Rectal smooth muscle tissue (tissue), 1 donor: ENCODE results near the gene SIGLEC8.
A peak's percentile ranks its signal among the peaks of the same experiment; 100 is the strongest.
"Not testable (repeated sequence)": the region's sequence is repeated elsewhere in the genome, so short reads cannot be mapped to it uniquely, and the experiment has no call there.

ENCODE experiments used
- H3K27ac ChIP-seq: one replicate; pipeline ENCODE4 v1.7.0; 2013; ENCODE audit warnings: low read depth, low read length, inconsistent platforms
- H3K27me3 ChIP-seq: one replicate; pipeline ENCODE4 v1.7.0; 2013; ENCODE audit warnings: low read length; ENCODE audit not compliant: control insufficient read depth, insufficient read depth
- H3K36me3 ChIP-seq: one replicate; pipeline ENCODE4 v1.7.0; 2013; ENCODE audit warnings: low read length; ENCODE audit not compliant: control insufficient read depth, insufficient read depth
- H3K4me1 ChIP-seq: one replicate; pipeline ENCODE4 v1.7.0; 2013; ENCODE audit warnings: low read length; ENCODE audit not compliant: control insufficient read depth, insufficient read depth
- H3K4me3 ChIP-seq: one replicate; pipeline ENCODE4 v1.7.0; 2013; ENCODE audit warnings: low read length
- H3K9ac ChIP-seq: one replicate; pipeline ENCODE4 v1.7.0; 2013; ENCODE audit warnings: low read length

SIGLEC8 gene

GRCh38 chr19:51430221-51430620 lies 28.0 kb downstream of the SIGLEC8 start:
- Histone ChIP-seq H3K4me1 (no peaks in the 10 kb centered on the region), H3K27ac (no peak overlapping the region), H3K9ac (no peak overlapping the region), H3K4me3 (no peak overlapping the region), H3K27me3 (no peaks in the 10 kb centered on the region), H3K36me3 (no peaks in the 10 kb centered on the region)

- H3K4me1 ChIP-seq, result no peaks in the 10 kb centered on the region
- H3K4me3 ChIP-seq, result no peak overlapping the region
- H3K27me3 ChIP-seq, result no peaks in the 10 kb centered on the region
- no peaks in the 10 kb centered on the region for H3K36me3 ChIP-seq
- H3K27ac ChIP-seq, result no peak overlapping the region
- H3K9ac ChIP-seq, result no peak overlapping the region
Measured at GRCh38 chr19:51427201-51427600, 31.1 kb downstream of the SIGLEC8 start.

GRCh38 chr19:51422053-51422448 lies 36.2 kb downstream of the SIGLEC8 start:
- no peak overlapping the region for H3K4me3 ChIP-seq
- H3K27me3 ChIP-seq, result peaks cover 3% of the 10 kb centered on the region
- H3K36me3 ChIP-seq, result no peaks in the 10 kb centered on the region
- H3K27ac ChIP-seq, result no peak overlapping the region
- H3K4me1 ChIP-seq, result no peaks in the 10 kb centered on the region
- no peak overlapping the region for H3K9ac ChIP-seq

GRCh38 chr19:51421229-51422052 lies 36.8 kb downstream of the SIGLEC8 start:
- Histone ChIP-seq H3K4me1 (no peaks in the 10 kb centered on the region), H3K9ac (no peak overlapping the region), H3K27ac (no peak overlapping the region), H3K4me3 (no peak overlapping the region), H3K36me3 (no peaks in the 10 kb centered on the region), H3K27me3 (peaks cover 3% of the 10 kb centered on the region)

- H3K4me1 ChIP-seq, H3K27me3 ChIP-seq, H3K36me3 ChIP-seq, H3K27ac ChIP-seq, H3K9ac ChIP-seq, H3K4me3 ChIP-seq: not testable (repeated sequence)
Measured at GRCh38 chr19:51420511-51420910, 37.7 kb downstream of the SIGLEC8 start.

GRCh38 chr19:51418707-51419106 lies 39.5 kb downstream of the SIGLEC8 start:
- no peaks in the 10 kb centered on the region for H3K36me3 ChIP-seq
- H3K9ac ChIP-seq, result no peak overlapping the region
- H3K27me3 ChIP-seq, result peaks cover 3% of the 10 kb centered on the region
- no peaks in the 10 kb centered on the region for H3K4me1 ChIP-seq
- no peak overlapping the region for H3K27ac ChIP-seq
- H3K4me3 ChIP-seq, result no peak overlapping the region

- Histone ChIP-seq H3K27me3 (peaks cover 3% of the 10 kb centered on the region), H3K27ac (no peak overlapping the region), H3K4me3 (no peak overlapping the region), H3K9ac (no peak overlapping the region), H3K4me1 (no peaks in the 10 kb centered on the region), H3K36me3 (no peaks in the 10 kb centered on the region)
Measured at GRCh38 chr19:51417810-51418157, 40.5 kb downstream of the SIGLEC8 start.

- H3K4me3 ChIP-seq, result peak within 1 kb of the TSS; percentile 44
- H3K27me3 ChIP-seq, result peaks cover 3% of the 10 kb centered on the region
- no peaks in the 10 kb centered on the region for H3K4me1 ChIP-seq
- no peak within 1 kb of the TSS for H3K9ac ChIP-seq
- no peaks in the 10 kb centered on the region for H3K36me3 ChIP-seq
- no peak within 1 kb of the TSS for H3K27ac ChIP-seq
Measured at GRCh38 chr19:51417107-51417809, 41.0 kb downstream of the SIGLEC8 start, which contains the start of gene SIGLEC10. Gene SIGLEC10 (minus strand): TSS chr19:51417642. CDS start chr19:51417581, 61 bp downstream.

GRCh38 chr19:51416422-51416821 lies 41.8 kb downstream of the SIGLEC8 start:
- H3K4me3 ChIP-seq, H3K27me3 ChIP-seq, H3K4me1 ChIP-seq, H3K36me3 ChIP-seq, H3K9ac ChIP-seq, H3K27ac ChIP-seq: not testable (repeated sequence)

- H3K4me1 ChIP-seq, result no peaks in the 10 kb centered on the region
- no peaks in the 10 kb centered on the region for H3K36me3 ChIP-seq
- no peak overlapping the region for H3K4me3 ChIP-seq
- no peak overlapping the region for H3K9ac ChIP-seq
- no peaks in the 10 kb centered on the region for H3K27me3 ChIP-seq
- H3K27ac ChIP-seq, result no peak overlapping the region
Measured at GRCh38 chr19:51415187-51415586, 43.1 kb downstream of the SIGLEC8 start.

GRCh38 chr19:51410950-51411748 lies 47.1 kb downstream of the SIGLEC8 start:
- H3K36me3 ChIP-seq, result no peaks in the 10 kb centered on the region
- H3K4me1 ChIP-seq, result no peaks in the 10 kb centered on the region
- H3K9ac ChIP-seq, result no peak overlapping the region
- H3K4me3 ChIP-seq, result no peak overlapping the region
- no peak overlapping the region for H3K27ac ChIP-seq
- no peaks in the 10 kb centered on the region for H3K27me3 ChIP-seq

GRCh38 chr19:51407511-51408131 lies 50.6 kb downstream of the SIGLEC8 start:
- Histone ChIP-seq H3K36me3 (no peaks in the 10 kb centered on the region), H3K4me1 (no peaks in the 10 kb centered on the region), H3K9ac (no peak overlapping the region), H3K27me3 (no peaks in the 10 kb centered on the region), H3K27ac (no peak overlapping the region), H3K4me3 (no peak overlapping the region)
